GM18519 (cell line): Measurements from ENCODE around the gene STON2.
A peak's percentile ranks its signal among the peaks of the same experiment; 100 is the strongest.

ENCODE experiments used
- ATAC-seq: cut with Tn5 transposase; IDR thresholded peaks from one replicate; pipeline ENCODE4 v1.9.1; 2021; ENCODE audit warnings: mild to moderate bottlenecking, moderate library complexity; ENCODE audit not compliant: unreplicated experiment, low FRiP score

Gene STON2

DNA sequence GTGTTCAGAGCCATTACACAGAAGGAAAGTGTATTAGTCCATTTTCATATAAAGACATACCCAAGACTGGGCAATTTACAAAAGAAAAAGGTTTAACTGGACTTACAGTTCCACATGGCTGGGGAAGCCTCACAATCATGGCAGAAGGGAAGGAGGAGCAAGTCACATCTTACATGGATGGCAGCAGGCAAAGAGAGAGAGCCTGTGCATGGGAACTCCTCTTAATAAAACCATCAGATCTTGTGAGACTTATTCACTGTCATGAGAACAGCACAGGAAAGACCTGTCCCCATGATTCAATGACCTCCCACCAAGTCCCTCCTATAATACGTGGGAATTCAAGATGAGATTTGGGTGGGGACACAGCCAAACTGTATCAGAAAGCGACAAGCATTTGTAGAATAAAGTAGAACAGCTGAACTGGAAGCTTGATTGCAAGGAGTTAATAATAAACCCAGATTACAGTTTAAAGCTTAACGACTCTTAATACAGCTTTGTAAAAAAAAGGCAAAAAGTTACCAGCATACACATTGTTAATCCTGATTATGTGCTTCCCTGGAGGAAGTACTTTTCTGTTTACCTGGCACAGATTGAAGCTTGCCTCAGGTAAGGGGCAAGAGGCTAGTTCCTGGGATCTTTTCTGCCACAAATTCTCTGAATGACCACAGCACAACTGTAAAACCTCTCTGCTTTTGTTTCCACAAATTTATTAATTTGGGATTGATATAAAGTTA lies 18.1 kb upstream of the STON2 start:
- no peak for ATAC-seq

DNA sequence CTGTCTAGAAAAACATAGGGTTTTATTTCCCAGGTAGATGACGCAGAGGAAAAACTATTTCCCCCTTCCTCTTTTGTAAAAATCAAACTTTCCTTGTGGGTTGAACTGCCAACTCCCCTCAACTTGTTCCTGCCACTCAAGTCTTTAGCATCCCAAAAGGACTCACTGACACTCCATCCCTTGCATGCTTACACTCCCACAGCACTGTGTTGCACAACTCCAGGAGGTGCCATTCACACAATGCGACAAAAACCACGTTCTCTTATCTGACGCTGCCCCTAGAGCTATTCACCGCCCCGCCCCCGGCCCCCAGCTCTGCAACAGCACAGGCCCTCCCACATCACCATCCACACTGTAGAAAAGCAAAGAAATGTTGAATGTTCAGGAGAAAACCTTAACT lies 16.9 kb upstream of the STON2 start:
- no peak for ATAC-seq

DNA sequence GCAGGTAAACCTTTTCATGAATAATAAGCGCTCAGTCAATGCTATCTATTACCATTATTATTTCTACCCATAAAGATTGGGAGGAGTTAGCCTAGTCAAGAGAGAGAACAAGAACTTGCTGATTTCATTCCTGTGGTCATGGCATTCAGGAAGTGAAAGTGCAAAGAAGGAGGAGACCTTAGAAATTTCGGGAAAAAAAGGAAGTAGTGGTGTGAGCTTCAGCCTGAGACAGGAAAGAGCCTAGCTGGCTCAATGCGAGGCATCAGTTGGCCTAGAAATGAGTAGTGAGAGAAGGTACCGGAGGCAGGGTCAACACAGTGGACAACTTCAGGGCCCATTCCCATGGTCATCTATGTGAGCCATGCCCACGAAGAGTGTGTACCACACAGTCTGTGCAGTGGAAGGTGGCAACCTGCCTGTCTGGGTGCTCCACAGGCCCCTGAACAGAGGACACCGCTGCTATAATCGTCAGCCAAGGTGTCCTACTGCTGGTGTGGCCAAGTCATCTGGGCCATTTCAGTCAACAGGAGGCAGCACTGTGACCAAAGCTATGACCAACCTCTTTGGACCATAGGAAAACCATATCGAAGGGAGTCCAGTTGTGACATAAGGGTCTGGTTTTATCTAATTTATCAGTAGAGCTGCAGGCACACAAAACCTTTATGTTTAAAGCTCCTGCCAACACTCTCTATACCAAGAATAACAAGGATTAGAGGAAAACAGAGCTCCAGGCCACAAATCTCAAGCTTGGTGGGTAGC lies 16.2 kb upstream of the STON2 start:
- ATAC-seq: no peak

- ATAC-seq: no peak
Measured at GRCh38 chr14:81415781-81416180, 15.7 kb upstream of the STON2 start.

DNA sequence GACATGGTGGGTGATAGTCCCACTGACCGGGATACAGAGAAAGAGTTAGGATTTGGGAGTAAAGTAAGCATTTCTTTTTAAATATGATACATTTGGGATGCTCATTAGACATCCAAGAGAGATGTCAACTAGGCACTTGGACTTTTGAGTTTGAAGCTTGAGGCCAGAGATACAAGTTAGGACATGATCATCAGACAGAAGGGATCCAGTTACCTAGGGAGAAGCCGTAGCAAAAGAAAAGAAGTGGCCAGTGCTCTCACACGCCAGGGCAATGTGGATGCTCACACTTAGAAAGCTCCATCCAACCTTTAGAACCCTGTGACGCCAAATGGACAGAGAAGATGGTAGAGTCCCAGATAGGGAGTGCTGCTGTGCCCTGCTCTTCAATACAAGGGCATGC lies 14.0 kb upstream of the STON2 start:
- ATAC-seq: no peak

GRCh38 chr14:81412779-81413178 lies 12.7 kb upstream of the STON2 start:
- ATAC-seq: no peak

DNA sequence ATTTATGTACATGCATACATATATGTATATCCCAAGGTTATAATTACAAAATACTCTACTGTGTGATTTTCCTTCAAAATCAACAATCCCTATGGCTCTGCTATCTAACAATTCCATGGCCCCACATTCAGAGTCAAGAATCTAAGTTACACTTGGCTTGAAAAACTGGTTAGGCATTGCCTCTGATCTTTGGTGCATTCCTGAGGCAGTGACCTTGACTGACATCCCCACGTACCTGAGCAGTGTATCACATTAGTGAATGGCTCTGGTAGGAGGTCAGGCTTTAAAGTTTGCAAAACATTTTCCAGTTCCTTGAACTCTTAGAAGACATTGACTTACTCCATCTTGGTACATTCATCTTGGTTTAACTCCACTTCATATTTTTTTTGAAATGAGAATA lies 8.5 kb upstream of the STON2 start:
- ATAC-seq: no peak

GRCh38 chr14:81406863-81407262 lies 6.7 kb upstream of the STON2 start:
- ATAC-seq: no peak

- ATAC-seq: peak; percentile 11
Measured at GRCh38 chr14:81402123-81402495, 2.0 kb upstream of the STON2 start.

- peak; percentile 69 for ATAC-seq
Measured at GRCh38 chr14:81401420-81402122, 1.4 kb upstream of the STON2 start.

DNA sequence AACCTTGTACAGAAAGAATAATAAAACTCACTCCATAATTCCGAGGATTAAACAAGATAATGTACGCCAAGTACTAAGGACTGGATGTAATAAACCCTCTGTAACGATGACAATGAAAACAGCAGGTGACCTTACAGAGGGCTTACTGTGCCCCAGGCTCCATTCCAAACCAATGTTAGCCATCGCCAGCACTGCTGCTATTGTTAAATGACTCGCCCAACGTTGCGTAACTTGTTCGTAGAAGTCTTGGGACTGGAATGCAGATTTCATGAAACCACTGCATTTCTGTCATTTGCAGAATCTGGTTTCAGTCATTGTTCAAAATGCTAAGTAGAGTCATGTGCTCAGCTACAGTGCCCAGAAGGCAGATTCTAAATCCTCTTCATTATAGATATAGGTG lies 728 bp upstream of the STON2 start:
- ATAC-seq: no peak

DNA sequence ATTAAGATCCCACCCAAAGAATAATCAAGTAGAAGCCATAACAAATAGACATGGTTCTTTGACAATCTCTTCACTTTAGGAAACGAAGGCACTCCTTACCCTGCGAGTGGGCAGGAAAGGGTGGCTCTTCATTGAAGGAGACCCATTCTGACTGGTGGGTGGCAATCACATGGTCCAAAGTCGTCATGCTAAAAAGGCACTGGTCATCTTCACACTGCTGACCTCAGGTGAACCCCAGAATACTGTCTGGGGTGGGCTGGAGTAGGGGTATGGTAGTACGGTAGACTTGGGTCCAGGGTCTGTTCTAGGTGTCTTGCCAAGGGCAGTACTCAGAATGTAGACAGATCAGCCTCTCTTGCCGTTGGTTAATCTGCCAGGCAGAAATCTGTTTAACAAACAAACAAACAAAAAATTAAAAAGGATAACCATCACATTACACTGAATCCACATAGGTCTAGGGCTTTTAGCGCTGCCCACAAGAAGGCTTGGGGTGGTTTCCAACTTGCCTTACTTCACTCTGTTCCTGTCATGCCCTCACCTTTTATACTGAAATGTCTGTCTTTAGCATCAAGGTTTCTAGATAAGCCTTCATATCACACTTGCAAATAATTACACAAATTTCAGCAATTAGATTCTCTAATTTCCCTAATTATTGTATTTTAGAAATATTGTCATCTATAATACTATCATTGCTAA lies 1.8 kb downstream of the STON2 start:
- no peak for ATAC-seq

GRCh38 chr14:81396113-81396512 lies 4.0 kb downstream of the STON2 start:
- no peak for ATAC-seq

DNA sequence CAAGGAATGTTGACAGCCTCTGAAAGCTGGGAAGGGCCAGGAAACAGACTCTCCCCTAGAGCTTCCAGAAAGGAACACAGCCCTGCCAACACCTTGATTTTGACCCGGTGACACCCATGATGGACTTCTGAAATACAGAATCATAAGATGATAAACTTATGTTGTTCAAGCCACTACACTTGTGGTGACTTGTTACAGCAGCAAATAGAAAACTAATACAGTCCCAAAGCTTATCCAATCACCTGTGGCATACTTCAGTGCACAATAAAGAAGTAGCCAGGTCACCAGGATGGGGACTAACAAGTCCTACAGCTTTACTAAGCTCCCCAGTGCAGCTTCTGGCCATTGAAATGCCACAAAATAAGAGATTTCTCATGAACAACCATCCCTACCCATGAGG lies 5.4 kb downstream of the STON2 start:
- ATAC-seq: no peak

- no peak for ATAC-seq
Measured at GRCh38 chr14:81392976-81393643, 7.0 kb downstream of the STON2 start.

- ATAC-seq: no peak
Measured at GRCh38 chr14:81392052-81392451, 8.1 kb downstream of the STON2 start.

- ATAC-seq: no peak
Measured at GRCh38 chr14:81390696-81391095, 9.4 kb downstream of the STON2 start.

- ATAC-seq: no peak
Measured at GRCh38 chr14:81388336-81388735, 11.8 kb downstream of the STON2 start.

DNA sequence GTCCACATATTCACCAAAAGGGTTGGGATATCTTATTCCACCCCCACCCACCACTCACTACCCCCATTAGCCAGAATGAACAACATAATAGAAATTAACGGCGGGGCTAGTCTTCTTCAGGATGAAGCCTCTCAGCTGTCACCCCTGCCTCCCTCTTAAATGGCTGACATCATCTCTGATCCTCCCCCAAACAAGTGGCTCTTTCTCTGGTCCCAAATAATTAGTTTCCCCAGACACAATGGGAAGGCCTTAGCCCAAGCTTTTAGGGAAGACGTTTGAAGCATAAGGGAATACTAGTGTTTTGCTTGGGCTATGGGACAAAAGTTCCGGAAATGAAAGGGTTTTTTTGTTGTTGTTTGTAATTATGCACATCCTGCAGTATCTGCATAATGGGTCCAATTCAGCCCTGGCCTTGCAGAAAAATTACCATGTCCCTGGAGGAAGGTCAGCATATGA lies 13.8 kb downstream of the STON2 start:
- no peak for ATAC-seq

GRCh38 chr14:81385886-81386285 lies 14.2 kb downstream of the STON2 start:
- no peak for ATAC-seq
